ENCODE results near the gene FGF23.

FGF23 gene

DNA sequence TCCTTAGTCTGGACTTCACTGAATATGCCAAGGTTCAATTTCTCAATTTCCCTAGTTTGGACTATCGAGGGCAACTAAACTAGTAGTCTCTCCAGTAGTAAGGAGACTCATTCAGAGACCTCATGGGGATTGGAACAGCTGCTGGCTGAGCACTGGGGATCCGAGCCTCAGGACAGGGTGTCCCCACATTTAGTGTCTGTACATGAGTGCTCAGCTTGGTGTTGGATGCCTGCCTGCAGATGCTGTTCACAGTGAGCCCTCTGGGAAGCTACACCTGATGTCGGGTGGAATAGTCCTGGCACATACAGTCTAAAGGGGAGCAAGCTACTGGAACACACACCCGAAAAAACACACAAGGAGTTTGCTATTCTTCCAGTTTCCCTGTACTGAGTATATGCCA lies 820 bp upstream of the FGF23 start:
- DNase-seq: no peak

DNA sequence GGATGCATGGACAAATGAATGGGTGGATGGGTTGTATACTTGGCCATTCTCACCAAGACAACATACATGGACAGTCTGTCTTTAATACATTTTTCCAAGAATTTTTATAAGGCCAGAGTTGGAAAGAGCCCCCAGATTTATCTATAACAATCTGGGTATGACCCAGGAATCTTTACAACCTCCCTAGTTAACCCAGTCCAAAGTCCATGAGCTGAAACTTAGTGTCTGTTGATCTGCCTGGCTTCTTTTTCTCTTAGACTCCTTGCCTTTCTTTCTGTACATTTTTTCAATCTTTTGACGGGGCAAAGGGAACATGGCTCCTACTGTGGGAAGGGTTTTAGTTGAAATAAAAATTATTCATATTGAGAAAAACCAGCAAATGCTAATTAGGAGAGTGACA lies 740 bp downstream of the FGF23 start:
- DNase-seq: no peak

DNA sequence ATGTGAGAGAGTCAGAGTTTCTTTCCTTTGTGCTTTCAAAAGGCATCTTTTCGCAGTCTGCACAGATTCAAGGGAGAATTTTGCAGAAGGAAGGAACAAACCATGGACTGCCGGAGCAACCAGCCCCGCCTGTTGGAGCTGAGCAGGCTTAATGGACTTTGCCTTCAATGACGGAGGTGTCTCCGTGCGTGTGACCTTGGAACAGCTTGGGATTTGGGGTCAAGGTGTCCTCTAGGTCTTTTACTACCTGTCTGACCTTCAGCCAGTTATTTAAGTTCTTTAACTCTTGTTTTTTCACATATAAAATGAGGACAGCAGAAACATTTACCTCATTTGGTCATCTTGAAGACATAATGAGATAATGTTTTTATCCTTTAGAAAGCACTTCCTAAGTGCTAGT lies 4.1 kb downstream of the FGF23 start:
- no peak for DNase-seq

DNA sequence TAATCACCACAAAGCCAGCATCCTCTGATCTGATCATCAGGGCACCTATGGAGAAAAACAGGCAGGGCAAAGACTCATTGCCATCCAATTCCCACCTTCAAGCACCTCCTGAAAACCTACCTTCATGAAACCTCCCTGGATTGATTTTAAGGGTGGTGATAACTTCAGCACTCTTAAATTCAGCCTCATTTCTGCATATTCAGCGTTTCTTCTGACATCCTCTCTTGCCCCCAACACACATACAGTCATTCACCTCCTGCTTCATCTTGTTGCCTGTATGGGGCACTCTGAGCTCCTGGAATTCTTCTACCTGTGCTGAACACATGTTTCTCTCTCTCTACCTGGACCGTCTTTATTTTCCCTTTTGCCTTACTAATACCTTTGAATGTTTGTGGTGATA lies 6.9 kb downstream of the FGF23 start:
- no peak for DNase-seq

DNA sequence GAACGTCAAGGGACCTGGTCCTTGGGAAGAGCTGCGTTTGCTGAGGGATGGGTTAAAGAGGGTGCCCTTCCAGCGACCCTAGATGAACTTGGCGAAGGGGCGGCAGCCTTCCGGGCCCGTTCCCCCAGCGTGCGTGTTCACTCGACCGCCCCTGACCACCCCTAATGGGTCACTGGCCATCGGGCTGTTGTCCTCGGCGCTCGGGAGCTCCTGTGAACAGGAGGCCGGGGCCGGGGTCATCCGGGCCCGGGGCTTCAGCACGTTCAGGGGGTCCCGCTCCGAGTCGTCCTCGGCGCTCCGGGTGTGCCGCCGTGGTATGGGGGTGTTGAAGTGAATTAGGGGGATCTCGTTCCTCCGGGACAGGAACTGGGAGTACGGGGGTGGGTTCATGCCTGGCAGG lies 9.2 kb downstream of the FGF23 start:
- no peak for DNase-seq

DNA sequence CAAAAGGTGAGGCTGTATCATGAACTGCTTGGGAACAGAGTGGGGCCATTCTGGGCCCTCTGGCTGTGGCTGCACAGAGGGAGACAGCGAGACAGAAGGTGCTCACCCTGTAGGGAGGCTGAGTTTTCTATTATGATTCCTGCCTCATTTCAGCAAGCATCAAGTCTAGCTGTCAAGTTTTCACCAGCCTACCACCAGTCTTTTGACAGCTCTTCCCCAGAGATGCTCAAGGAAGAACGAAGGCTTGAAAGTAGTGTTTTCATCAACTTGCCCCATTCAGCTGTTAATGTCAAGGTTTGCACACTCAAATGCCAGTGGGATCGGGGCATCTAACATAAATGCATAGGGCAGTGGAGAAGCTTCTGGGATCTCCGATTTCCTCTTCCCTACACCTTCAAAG lies 10.0 kb downstream of the FGF23 start:
- no peak for DNase-seq

DNA sequence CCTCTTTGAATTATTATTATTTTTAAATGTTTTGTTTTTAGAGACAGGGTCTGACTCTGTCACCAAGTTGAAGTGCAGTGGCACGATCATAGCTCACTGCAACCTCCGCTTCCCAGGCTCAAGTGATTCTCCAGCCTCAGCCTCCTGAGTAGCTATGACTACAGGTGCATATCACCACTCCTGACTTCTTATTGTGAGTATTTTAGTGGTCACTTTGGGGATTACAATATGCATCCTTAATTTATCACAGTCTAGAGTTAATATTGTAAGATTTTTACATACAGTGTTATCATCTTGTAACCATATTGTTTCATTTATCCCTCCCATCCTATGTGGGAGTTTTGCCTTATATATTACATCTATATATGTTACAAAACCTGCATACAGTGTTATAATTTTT lies 13.4 kb downstream of the FGF23 start:
- DNase-seq: no peak

DNA sequence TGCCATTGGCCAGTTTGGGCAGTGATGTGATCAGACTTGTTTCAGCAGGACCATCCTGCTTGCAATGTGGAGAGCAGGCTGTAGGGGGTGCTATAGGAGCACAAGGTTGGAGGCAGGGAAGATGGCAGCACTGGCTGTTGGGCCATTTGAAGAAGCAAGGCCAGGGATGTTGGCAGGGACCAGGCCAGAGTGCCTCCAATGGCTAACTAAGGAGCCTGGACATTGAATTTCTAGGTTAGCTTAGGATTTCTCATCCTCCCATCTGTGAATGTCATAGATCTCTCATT lies 23.5 kb downstream of the FGF23 start:
- DNase-seq: no peak

DNA sequence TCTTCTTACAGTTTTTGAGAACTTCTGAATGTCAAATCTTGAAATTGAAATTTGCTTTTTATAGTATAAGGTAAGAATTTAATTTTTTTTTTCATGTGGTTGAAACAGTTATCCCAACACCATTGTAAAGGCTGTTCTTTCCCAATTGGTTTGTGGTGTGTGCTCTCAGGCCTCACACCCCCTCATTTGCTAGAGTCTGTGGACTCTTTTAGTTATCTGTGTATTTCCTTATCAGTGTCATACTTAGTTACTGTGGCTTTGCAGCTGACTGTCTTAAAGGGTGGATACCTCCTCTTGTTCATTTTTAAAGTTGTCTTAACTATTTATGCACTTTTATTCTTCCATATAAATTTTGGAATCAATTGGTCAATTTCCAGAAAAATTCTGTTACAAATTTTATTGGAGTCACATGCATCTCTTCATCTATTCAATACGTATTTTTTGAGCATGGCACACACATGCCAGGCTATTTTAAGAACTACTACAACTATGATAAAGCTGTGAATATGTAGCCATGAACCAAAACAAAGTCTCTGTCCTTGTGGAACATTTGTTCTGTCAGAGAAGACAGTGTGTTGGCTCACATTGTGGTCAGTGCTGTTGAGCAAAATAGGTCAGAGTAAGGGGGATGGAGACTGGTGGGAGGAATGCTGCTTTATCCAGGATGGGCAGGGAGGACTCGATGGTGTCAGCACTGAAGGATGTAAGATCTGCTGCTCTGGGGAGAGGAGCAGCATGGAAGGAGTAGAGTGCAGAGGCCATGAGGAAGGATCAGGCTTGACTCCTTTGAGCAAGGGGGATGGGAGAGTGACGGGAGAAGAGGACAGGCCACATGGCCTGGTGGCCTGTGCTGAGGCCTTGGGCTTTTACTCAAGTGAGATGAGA lies 24.1 kb downstream of the FGF23 start:
- no peak for DNase-seq

DNA sequence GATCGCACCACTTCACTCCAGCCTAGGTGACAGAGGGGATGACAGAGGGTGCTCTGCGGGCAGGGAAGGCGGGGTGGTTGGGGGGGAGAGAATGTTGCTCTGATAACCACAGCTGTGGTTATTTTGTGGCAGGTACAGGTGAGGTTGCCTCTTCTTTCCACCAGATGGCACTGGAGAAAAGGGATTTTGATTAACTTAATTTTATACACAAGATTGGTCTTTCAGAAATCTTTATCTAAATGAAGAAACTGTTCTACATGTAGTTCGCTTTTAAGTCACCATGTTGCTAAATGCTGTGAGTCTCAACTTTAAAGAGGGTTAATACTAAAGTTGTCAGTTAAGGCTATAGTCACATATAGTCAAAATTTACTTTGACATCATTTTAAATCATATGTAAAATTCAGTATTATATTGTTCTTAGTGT lies 25.7 kb downstream of the FGF23 start:
- peak; percentile 16 for DNase-seq

DNA sequence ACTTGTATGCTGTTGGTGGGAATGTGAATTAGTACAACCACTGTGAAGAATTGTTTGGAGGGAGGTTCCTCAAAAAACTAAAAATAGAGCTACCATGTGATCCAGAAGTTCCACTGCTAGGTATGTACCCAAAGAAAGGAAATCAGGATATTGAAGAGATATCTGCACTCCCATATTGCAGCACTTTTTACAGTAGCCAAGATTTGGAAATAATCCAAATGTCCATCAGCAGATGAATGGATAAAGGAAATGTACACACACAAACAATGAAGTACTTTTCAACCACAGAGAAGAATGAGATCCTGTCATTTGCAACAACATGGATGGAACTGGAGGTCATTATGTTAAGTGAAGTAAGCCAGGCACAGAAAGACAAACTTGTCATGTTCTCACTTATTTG lies 32.6 kb downstream of the FGF23 start:
- no peak for DNase-seq

DNA sequence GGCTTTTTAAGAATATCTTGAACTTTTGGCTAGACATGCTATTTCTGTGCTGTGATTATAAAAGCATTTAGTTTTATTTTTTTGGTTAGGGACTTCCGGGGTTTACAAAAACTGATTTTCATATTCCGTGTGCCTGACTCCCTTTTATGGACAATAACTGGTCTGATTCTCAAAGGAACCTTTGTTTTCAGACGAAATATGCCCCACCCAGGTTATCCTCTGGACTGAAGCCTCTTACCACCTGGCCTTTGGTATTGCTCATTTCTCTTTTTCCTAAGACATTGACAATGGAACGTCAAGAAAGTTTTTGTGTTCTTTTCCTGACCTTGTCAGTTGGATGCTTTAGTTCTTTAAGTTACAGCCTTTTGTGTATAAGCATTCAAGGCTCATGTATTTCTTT lies 47.7 kb downstream of the FGF23 start:
- DNase-seq: no peak

DNA sequence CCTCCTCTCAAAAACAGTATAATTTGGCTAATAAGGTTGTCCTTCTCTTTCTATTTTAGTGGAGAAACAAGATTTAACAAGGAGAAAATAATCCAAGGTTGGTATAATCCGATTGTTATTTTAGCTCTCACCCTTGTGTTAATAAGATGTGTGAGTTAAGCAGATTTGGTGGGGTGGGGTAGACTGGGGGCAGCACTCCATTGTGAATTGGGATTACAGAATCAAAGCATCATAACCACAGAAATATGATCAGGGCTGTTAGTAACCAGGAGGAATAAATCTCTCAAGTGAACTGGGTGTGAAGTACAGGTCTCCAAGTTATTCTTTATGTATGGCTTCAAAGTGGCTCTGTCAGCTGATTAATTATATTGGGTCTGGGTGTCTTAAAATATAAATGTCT lies 48.3 kb downstream of the FGF23 start:
- no peak for DNase-seq

DNA sequence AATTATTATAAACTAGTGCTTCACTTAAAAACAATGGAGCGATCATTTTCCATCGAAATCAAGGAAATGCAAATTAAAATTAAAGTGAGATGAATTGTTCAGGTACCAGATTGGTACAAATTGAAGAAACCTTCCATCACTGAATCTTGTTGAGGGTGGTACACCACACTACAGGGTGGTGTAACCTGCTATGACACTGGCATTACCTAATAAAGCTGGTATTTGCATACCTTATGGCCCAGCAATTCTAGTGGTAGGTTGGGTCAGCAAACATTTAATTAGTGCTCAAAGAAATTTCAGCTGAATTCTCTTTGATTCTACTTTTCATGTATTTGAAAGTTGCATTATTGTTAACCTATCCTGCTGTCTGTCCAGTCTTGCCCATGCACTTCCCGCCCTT lies 49.3 kb downstream of the FGF23 start:
- DNase-seq: no peak

DNA sequence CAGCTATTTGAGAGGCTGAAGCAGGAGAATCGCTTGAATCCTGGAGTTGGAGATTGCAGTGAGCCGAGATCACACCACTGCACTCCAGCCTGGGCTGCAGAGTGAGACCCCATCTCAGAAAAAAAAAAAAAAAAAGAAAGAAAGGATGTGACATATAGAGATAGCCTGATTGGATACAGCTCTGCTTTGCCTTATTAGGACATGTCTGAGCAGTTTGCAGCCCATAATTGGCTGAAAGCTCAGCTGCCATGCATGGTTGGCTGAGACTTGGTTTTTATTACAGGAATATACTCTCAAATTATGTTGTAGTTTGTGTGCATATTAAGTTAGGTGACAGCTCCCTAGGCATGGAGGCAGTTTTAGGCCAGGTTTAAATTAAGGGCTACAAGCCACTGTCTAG lies 52.2 kb downstream of the FGF23 start:
- DNase-seq: no peak

DNA sequence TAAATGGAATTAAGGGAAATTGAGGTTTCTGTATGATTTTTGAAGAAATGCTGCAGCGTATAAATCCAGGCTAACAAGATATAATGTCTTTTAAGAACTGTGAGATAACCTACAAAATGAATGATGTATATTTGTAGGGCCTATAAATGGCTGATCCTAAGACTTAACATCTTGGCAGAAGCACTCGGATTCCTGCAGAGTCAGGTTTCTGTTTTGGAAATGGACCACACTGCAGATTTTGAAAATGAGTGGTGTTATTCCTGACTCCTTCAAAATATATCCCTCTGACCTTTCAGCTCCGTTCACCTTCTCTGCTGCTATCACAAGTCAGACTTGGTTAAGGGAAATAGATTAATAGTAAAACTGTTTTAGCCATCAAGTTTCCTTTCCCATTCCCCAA lies 53.5 kb downstream of the FGF23 start:
- DNase-seq: no peak

DNA sequence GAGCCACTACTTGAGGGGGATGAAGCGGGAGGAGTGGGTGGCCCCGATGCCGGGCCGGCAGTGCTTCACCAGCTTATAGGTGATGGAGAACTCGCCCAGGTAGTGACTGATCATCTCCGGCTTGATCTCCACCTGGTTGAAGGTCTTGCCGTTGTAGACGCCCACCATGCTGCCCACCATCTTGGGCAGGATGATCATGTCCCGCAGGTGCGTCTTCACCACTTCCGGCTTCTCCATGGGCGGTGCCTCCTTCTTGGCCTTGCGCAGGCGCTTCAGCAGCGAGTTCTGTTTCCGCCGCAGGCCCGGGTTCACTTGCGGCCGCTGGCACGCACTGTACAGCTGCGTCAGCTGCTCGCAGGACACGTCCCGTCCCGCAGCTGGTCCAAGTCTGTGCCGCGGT lies 55.1 kb downstream of the FGF23 start:
- DNase-seq: no peak

DNA sequence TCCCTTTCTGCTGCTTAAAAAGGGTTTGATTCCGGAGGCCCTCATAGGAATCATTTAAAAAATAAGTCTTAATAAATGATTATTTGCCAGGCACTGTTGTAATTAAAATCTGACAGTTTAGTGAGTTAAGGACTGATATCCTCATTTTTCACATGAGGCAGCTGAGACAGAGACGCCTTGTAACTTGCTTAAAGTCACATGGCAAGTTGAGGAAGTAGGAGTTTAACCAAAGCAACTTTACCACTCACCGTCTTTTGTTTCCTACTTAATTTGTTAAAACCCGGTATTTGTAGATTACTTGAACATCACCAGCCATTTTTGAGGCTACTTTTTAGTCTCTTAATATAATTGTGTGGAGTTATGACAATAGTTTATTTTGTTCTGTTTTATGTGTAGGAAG lies 56.1 kb downstream of the FGF23 start:
- DNase-seq: no peak

DNA sequence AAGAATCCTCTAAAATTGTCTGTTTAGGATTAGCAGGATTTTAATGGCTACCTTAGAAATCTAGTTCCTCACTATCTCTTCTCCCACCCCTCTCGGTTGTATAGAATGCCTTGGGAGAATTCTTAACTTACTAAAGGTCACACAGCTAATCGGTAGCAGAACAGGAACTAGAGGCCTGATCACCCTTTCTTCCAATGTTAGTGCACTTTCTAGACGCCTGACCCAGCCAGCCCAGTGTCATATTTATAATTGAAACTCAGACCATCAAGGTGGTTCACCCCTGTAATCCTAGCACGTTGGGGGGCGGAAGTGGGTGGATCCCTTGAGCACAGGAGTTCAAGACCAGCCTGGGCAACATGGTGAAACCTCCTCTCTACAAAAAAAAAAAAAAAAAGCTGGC lies 56.8 kb downstream of the FGF23 start:
- no peak for DNase-seq

DNA sequence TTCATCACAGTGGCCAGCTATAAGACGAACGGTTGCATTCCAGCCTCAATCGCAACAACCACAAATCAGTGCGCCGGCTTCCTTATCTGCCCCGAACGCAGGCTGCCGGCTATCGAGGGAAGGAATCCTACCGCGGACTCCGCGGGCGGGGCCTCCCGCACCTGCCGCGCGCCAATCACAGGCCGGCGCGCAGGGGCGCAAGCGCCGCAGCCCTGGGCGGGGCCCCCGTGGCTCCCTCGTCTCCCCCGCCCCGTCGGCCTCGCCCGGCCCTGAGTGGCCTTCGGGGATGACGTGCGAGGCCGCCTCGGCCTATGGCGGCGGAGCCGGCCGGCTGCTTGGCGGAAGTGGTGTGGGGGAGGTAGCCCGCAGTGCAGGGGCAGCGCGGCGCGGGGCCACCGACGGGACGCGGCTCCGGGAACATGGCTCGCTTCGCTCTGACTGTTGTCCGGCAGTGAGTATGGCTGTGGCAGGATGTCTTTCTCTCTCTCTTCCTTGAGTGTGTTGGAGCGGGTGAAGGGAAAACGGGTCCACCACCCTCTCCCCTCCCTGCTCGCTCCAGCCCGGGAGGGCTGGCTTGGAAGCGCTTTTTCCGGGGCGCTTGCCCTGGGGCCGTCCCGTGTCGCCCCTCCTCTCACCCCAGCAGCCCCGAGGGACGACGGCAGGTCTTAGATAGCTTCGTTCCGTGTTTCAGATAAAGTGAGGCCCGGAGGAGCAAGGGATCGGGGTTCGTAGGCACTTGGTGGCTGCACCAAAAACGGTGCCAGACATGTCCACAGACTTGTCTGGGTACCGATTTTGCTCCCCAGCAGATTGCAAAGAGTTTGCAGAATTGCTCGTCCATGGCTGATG lies 58.4 kb downstream of the FGF23 start, which contains the start of gene TIGAR:
TSS of gene TIGAR (plus strand) at position 361 of the 849 bp plus-strand sequence. CDS start at position 420, 59 bp downstream.
- peak; percentile 85 for DNase-seq

DNA sequence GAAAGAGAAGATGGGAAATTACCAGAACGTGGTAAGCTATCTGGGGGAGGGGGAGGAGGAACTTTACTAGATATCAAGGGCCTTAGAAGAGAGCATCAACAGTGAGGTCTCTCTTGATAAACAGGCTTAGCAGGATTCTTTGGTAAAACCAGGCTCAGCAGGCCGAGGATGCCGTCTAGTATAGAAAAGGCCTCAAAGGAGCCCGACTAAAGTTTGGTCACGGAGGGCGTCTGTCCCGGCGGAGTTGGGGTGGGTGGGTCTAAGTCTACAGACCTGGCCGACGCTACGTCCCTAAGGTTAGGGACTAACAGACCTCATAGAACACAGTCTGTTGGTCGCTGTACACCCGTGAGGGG lies 59.0 kb downstream of the FGF23 start:
- no peak for DNase-seq

Measured in DMS79 treated with DMSO at 0.1 percent for 48 hours (cell line).